Fibroblast of skin of right quadriceps (primary cell): ENCODE data around the gene WNK3.

ENCODE experiments used
- DNase-seq: peaks from one replicate; pipeline ENCODE4 v3.0.0-alpha.2; 2013

Gene WNK3

DNA sequence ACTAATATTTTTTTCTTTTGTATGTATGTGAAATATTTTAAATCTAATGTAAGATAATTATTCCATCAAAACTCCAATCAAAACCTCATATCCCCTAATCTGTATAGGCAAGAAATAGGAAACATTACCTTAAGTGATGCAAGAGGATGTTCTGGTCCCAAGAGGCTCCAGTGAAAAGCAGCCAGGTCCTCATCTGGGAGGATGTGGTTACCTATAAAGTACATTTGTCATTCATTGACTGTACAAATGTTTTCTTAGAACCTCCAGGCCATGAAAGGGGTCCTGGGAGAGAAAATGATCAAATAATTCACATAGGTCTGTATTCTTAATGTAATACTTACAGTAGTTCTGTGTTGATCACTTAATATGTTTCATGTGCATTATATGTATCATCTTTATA is 200.3 kb downstream of the WNK3 start:
- no peak for DNase-seq
